SK-N-MC (cell line): ENCODE results near the gene RGS17.

Experiments used
- DNase-seq: peaks from one replicate; pipeline ENCODE4 v3.0.0-alpha.2; 2011; ENCODE audit warnings: low read depth, low spot score
- H3K27ac ChIP-seq: fragments of 200-600 bp; sonication (generic); 2 replicates; pipeline ENCODE4 v1.5.1; 2016; ENCODE audit warnings: mixed run types
- H3K36me3 ChIP-seq: fragments of 200-600 bp; sonication (generic); 2 replicates; pipeline ENCODE4 v1.6.1; 2017; ENCODE audit warnings: antibody characterized with exemption, low read length, mixed read lengths; ENCODE audit not compliant: insufficient read depth
- H3K4me3 ChIP-seq: fragments of 200-600 bp; sonication (generic); 2 replicates; pipeline ENCODE4 v1.5.1; 2016
- H3K9ac ChIP-seq: fragments of 200-600 bp; sonication (generic); 2 replicates; pipeline ENCODE4 v1.8.0; 2017; ENCODE audit warnings: mixed run types, mixed read lengths; ENCODE audit not compliant: insufficient read length
- H3K9me3 ChIP-seq: fragments of 200-600 bp; sonication (generic); 2 replicates; pipeline ENCODE4 v1.6.1; 2017; ENCODE audit warnings: low read depth, mild to moderate bottlenecking, antibody characterized with exemption, low read length, moderate library complexity, mixed read lengths
- EZH2 ChIP-seq: fragments of 200-600 bp; sonication (generic); IDR thresholded peaks from one replicate; pipeline ENCODE4 v1.6.1; 2017; ENCODE audit warnings: antibody characterized with exemption
- FOXP2 ChIP-seq: optimal IDR thresholded peaks from 2 replicates; pipeline ENCODE3; 2011; ENCODE audit warnings: mild to moderate bottlenecking, moderate library complexity; ENCODE audit not compliant: insufficient read depth; ENCODE audit errors: extremely low read length, control extremely low read depth
- POLR2AphosphoS5 ChIP-seq: IDR thresholded peaks from 2 replicates; pipeline ENCODE4 v1.6.1; 2012; ENCODE audit warnings: mild to moderate bottlenecking, low read depth, low read length, borderline replicate concordance

Gene RGS17

DNA sequence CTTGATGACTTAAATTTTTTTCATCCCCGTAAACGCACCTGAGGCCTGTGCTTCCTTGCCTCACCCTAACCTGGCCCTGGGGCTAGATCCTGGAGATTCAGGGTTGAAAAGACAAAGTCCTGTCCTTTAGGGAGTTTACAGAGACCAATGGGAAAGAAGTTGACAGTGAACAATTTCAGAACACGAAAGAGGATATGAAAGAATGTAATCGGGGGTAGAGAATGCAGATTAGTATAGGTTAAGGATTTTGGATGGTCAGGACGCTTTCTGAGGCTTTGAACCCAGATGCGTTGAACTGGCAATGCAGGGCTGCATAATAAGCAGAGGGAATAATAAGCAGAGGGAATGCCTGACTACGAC is 146.6 kb downstream of the RGS17 start:
- Histone ChIP-seq H3K27ac (peak overlapping the region; percentile 80), H3K36me3 (peaks cover 39% of the 10 kb centered on the region), H3K9ac (peak overlapping the region; percentile 94), H3K9me3 (no peaks in the 10 kb centered on the region), H3K4me3 (peak overlapping the region; percentile 81)
- no peak for TF ChIP-seq FOXP2
- no peak for TF ChIP-seq POLR2AphosphoS5
- no peak for TF ChIP-seq EZH2
- no peak for DNase-seq

DNA sequence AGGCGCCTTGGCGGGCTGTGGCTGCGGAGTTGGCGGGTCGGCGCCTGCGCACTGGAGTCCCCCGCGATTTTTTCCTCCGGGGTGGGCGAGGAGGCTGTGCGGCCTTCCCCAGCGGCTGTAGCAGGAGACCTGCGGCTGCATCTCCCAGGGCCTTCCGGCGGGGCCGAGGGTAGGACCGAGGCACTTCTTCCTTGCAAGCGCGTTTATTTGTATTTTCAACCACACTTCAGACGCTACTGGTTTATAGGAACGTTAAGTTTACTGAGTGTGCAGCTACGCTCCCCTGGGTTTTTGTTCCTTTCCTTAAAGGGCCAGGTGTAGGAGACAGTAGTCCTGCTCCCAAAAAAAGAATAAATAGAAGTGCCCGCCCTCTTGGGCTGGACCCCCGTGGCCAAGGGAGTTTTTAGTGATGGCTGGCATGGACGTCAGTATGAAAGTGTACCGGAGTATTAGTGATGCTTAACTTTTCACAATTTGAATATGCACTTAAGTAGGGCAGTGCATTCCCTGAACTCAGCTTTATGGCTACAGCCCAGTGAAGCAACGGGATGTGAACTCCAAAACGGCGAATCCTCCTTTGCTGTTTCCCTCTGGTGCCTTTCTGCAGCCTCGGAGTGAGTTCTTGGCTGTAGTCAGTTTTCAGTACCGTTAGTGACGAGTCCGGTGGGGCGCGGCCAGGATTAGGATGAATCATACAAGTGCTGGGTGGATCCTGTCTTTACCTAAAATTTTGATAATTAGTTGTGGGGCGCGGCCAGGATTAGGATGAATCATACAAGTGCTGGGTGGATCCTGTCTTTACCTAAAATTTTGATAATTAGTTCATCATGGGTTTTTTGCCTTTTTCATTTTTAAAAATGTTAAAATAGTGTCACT is 147.2 kb downstream of the RGS17 start:
- Histone ChIP-seq H3K4me3 (peak overlapping the region; percentile 81), H3K9me3 (no peaks in the 10 kb centered on the region), H3K36me3 (peaks cover 45% of the 10 kb centered on the region), H3K27ac (peak overlapping the region; percentile 80), H3K9ac (peak overlapping the region; percentile 94)
- no peak for DNase-seq
- TF ChIP-seq POLR2AphosphoS5 (peak; percentile 91), FOXP2 (no peak), EZH2 (no peak)

DNA sequence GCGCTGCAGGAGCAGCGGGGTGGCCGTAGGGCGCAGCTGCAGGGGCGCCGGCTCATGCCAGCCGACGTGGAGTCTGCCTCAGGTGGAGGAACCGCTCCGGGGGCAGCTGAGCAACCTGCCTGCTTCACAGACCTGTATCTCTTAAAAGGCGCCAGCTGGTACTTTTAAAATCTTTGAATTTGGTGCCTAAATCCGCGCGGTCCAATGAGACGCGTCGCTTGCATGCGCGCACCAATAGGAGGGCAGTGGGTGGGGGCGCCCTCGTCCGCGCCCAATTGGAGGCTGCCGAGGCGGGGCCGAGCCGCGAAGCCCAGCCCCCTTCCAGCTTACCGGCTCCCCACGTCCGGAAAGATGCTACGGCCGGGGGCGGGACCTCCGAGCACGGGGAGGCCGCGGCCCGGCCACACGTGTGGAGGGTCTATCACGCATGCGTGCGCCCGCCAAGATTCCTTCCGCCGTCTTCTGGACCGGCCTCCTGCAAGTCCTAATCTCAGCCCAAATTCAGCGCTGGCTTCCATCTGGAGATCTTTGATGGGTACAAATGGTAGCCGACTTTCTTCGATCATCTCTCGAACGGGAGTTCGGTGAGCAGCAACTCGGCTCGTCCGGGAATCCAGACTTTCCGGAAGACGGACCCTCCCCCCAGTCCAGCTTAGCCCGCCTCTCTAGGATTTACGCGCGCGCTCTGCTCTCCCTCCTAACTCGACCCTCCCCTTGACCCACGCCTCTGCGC is 148.0 kb downstream of the RGS17 start, which contains the start of gene FBXO5:
Gene FBXO5, minus strand, starts transcription at position 138 of the 733 bp plus-strand sequence. Its CDS starts 82 bp downstream, at position 56.
- peak; percentile 81 for DNase-seq
- peak within 1 kb of the TSS; percentile 94 for H3K9ac ChIP-seq
- TF ChIP-seq EZH2, result no peak
- TF ChIP-seq POLR2AphosphoS5, result peak; percentile 85
- TF ChIP-seq FOXP2, result peak; percentile 36
- H3K36me3 ChIP-seq, result peaks cover 53% of the 10 kb centered on the region
- H3K4me3 ChIP-seq, result peak within 1 kb of the TSS; percentile 81
- H3K27ac ChIP-seq, result peak within 1 kb of the TSS; percentile 80
- H3K9me3 ChIP-seq, result no peaks in the 10 kb centered on the region

DNA sequence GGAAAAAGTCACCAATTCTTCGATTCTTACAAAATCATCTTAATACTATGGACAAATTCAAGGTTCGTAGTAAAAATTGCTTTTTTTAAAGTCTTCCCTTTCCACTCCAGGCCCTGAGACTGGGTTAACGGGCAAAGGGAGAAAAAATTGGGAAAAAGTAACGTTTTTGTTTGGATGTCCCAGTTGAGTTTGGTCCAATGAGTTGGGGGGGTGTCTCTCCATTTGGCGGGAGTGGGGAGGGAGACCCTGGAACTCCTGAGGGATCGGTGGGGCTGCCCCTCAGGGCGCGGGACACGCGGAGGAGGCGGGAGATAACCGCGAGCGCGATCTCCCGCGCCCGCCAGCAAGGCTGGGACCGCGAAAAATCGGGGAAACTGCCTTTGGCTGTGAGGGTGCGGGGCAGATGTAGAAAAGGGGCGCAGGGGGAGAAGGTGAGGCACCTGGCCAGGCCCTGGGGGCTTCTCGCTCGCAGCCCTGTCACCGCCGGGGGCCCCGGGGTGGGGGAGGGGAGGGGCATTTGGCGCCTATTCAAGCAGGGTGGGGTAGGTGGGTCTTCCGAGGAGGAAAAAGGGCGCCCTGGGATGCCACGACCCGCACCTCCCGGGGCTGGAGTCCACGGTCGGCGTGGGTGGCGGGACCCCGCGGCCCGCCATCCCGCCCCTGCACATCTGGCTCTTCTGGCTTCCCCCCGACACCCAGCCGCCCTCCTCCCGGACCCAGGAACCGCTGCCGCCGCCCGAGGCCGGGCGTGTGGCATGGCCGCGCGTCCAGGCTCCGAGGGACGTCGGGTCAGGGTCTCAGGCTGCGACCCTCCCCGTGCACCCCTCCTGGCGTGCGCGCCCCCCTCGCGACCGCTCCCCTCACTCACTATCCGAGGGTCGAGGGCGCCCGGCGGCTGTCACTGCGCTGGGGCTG is 148.8 kb downstream of the RGS17 start:
- DNase-seq, result no peak
- Histone ChIP-seq H3K9ac (peak overlapping the region; percentile 78), H3K36me3 (peaks cover 61% of the 10 kb centered on the region), H3K4me3 (peak overlapping the region; percentile 81), H3K9me3 (no peaks in the 10 kb centered on the region), H3K27ac (peak overlapping the region; percentile 7)
- TF ChIP-seq POLR2AphosphoS5 (no peak; the same call in 1 of the 2 replicates), EZH2 (no peak), FOXP2 (no peak)

DNA sequence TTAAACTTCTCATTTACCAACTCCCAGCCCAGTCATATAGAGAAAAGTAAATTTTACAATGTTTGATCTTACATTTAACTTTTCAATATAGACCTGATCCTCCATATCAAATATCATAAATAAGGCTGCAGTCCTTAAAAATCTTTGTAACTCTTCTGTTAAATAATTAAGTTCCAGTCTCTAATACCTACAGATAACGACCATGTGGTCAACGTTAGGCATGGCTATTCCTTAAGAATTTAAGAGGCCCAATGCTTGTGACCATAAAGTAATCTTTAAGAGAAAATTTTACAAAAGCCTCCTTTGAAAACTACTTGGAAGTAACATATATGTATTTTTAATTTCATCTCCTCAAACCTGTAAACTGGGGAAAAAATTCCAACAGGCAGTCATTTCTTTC is 149.9 kb downstream of the RGS17 start:
- Histone ChIP-seq H3K36me3 (peaks cover 61% of the 10 kb centered on the region), H3K9ac (peak overlapping the region; percentile 78), H3K4me3 (peak overlapping the region; percentile 81), H3K9me3 (0 out of 2 replicates have a peak, but pooled peaks cover 2% of the 10 kb centered on the region), H3K27ac (peak overlapping the region; percentile 29; the same call in 1 of the 2 replicates)
- no peak for DNase-seq
- no peak for TF ChIP-seq EZH2
- no peak for TF ChIP-seq FOXP2
- no peak for TF ChIP-seq POLR2AphosphoS5

DNA sequence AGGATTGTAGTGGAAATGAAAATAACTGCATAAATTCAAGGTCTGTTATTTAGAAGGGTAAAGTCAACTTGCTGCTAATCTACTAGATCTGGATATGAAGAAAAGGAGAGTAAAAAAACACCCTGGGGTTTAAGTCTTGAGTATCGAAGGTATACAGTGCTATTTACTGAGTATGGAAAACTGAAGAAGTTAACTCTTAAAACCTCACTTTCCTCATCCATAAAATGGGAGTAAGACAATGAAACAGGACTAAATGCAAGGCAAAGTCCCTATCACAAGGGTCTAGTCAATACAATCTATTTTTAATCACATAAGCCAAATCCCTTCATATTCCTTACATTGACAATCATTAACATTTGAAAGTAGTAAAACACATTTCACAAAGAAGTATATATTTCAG is 150.4 kb downstream of the RGS17 start:
- peak overlapping the region; percentile 81 for H3K4me3 ChIP-seq
- peak overlapping the region; percentile 78 for H3K9ac ChIP-seq

DNA sequence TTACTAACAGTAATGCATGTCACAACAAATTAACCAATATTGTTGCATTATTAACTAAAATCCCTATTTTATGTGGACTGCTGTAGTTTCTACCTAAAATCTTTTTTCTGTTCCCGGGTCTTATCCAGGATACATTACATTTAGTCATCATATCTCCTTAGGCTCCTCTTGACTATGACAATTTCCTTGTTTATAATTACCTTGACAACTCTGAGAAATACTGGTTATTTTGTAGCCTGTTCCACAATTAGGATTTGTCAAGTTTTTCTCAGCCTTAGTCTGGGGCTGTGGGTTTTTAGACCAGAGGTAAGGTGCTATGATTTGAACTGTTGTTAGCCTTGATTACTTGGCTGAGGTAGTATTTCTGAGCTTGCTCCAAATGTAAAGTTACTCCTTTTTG is 152.0 kb downstream of the RGS17 start:
- H3K9ac ChIP-seq, result no peak overlapping the region
- H3K9me3 ChIP-seq, result 0 out of 2 replicates have a peak, but pooled peaks cover 2% of the 10 kb centered on the region
- TF ChIP-seq FOXP2 (no peak), EZH2 (no peak), POLR2AphosphoS5 (no peak)
- peak overlapping the region; percentile 81 for H3K4me3 ChIP-seq
- H3K27ac ChIP-seq, result no peak overlapping the region
- H3K36me3 ChIP-seq, result peaks cover 73% of the 10 kb centered on the region
- DNase-seq, result no peak

More for the DNA sequence above, 150.4 kb downstream of the RGS17 start:
- Histone ChIP-seq H3K9me3 (0 out of 2 replicates have a peak, but pooled peaks cover 2% of the 10 kb centered on the region), H3K36me3 (peaks cover 61% of the 10 kb centered on the region), H3K27ac (peak overlapping the region; percentile 29; the same call in 1 of the 2 replicates)
- TF ChIP-seq POLR2AphosphoS5 (no peak), EZH2 (no peak), FOXP2 (no peak)
- no peak for DNase-seq
